Nephron (organoid): ENCODE results near the gene AFAP1L1.

ENCODE experiments used
- H3K27ac Mint-ChIP-seq, 3 experiments: 2 replicates each; pipeline ENCODE4 v1.8.0; 2020; ENCODE audit warnings: mixed read lengths in 3 of 3, mild to moderate bottlenecking in 2 of 3, moderate library complexity in 1 of 3
- H3K27me3 Mint-ChIP-seq: 2 replicates; pipeline ENCODE4 v1.8.0; 2021; ENCODE audit warnings: low read depth, mild to moderate bottlenecking, moderate library complexity, mixed read lengths
- H3K36me3 Mint-ChIP-seq: 2 replicates; pipeline ENCODE4 v1.8.0; 2020; ENCODE audit warnings: low read depth, mixed read lengths
- H3K4me1 Mint-ChIP-seq: 2 replicates; pipeline ENCODE4 v1.8.0; 2020; ENCODE audit warnings: mixed read lengths
- H3K4me3 Mint-ChIP-seq, 3 experiments: 2 replicates each; pipeline ENCODE4 v1.8.0; 2020; ENCODE audit warnings: mild to moderate bottlenecking in 3 of 3, mixed read lengths in 3 of 3, moderate library complexity in 2 of 3
- H3K9me3 Mint-ChIP-seq: 2 replicates; pipeline ENCODE4 v1.8.0; 2020; ENCODE audit warnings: mixed read lengths
- CTCF ChIP-seq, 3 experiments: fragments of 200-600 bp; sonication (generic); IDR thresholded peaks; one replicate each; pipeline ENCODE4 v1.5.0; 2021; ENCODE audit warnings: antibody characterized with exemption in 3 of 3; ENCODE audit not compliant: unreplicated experiment in 3 of 3

The AFAP1L1 gene

DNA sequence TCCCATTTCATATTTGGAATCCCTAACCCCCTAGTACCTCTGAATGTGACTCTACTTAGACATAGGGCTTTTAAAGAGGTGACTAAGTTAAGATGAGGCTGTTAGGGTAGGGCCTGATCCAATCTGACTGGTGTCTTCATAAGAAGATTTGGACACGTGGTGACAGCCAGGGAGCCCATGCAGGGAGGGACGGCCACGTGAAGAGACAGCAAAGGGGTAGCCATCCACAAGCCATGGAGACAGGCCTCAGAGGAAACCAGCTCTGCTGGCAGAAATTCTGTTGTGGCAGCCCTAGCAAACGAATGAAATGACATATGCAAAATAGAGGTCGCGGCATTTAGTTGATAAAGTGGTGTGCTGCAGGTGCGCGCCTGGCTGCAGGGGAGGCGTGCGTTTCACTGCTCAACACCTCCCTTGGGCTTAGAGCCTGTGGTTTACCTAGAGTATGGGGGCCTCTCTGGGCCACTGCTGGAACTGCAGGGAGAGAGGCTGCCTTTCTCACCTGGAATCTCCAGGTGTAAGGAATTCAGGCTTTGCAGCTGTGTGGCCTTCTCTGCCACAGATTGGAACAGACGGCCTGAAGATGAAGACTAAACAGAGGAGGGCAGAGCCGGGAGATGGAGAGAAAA lies 7.1 kb upstream of the AFAP1L1 start:
- no peak overlapping the region for H3K4me3 Mint-ChIP-seq
- H3K27ac Mint-ChIP-seq = no peak overlapping the region
- H3K27me3 Mint-ChIP-seq = peaks cover 59% of the 10 kb centered on the region
- H3K4me1 Mint-ChIP-seq = no peaks in the 10 kb centered on the region
- peak in 2 of 3 experiments; percentile 26 to 40 for TF ChIP-seq CTCF (IDR thresholded peaks at IDR 0.05; ENCODE audit: unreplicated experiment in 3 of 3)
- peaks cover 17% of the 10 kb centered on the region for H3K9me3 Mint-ChIP-seq
- no peaks in the 10 kb centered on the region for H3K36me3 Mint-ChIP-seq

- no peak for TF ChIP-seq CTCF (IDR thresholded peaks at IDR 0.05; ENCODE audit: unreplicated experiment in 3 of 3)
- H3K9me3 Mint-ChIP-seq = peaks cover 17% of the 10 kb centered on the region
- peaks cover 55% of the 10 kb centered on the region for H3K27me3 Mint-ChIP-seq
- H3K4me1 Mint-ChIP-seq = no peaks in the 10 kb centered on the region
- H3K27ac Mint-ChIP-seq = no peak overlapping the region
- no peaks in the 10 kb centered on the region for H3K36me3 Mint-ChIP-seq
- no peak overlapping the region for H3K4me3 Mint-ChIP-seq
Observed at GRCh38 chr5:149265068-149265465, 6.6 kb upstream of the AFAP1L1 start.

- Mint-ChIP-seq H3K4me1 (no peaks in the 10 kb centered on the region), H3K4me3 (no peak overlapping the region), H3K27ac (no peak overlapping the region), H3K27me3 (peaks cover 56% of the 10 kb centered on the region), H3K36me3 (no peaks in the 10 kb centered on the region), H3K9me3 (peaks cover 17% of the 10 kb centered on the region)
- TF ChIP-seq CTCF (IDR thresholded peaks at IDR 0.05; ENCODE audit: unreplicated experiment in 3 of 3) = peak in 1 of 3 experiments; percentile 17
Observed at GRCh38 chr5:149265597-149265996, 6.1 kb upstream of the AFAP1L1 start.

DNA sequence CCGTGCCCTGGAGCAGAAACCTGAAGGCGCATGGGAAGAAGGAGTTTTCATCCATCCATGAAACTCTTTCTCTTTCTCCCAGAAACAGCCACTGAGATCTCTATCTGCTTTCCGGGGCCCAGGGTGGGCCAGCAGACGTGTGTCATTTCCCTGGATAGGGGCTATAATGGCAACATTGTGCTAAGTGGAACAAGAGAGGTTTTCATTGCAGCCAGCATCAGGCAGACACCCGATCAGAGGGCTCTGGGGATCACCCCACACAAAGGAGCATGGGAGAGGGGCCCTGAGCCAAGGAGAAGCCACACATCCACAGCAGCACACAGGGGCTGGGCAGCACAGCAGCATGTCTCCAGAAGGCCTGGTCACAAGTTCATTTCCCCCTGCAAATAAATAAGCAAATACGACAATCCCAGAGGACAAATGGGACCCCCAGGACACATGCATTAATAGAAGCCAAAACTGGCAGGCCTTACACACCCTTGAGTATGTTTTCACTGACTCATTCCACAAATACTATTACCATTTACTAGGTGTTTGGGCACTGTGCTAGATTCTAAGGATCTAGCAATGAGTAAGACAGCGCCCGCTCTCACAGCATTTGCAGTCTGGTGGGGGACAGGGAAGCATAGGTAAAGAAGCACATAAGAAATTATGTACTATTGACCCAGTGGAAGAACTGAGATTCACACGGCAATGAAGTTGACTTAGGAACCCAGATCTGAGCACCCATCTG lies 4.3 kb upstream of the AFAP1L1 start:
- no peak for TF ChIP-seq CTCF (IDR thresholded peaks at IDR 0.05; ENCODE audit: unreplicated experiment in 3 of 3)
- peaks cover 10% of the 10 kb centered on the region for H3K4me1 Mint-ChIP-seq
- no peaks in the 10 kb centered on the region for H3K36me3 Mint-ChIP-seq
- peaks cover 55% of the 10 kb centered on the region for H3K27me3 Mint-ChIP-seq
- peaks cover 17% of the 10 kb centered on the region for H3K9me3 Mint-ChIP-seq
- H3K4me3 Mint-ChIP-seq = no peak overlapping the region
- H3K27ac Mint-ChIP-seq = no peak overlapping the region

- Mint-ChIP-seq H3K4me1 (peaks cover 19% of the 10 kb centered on the region), H3K36me3 (no peaks in the 10 kb centered on the region), H3K27ac (no peak overlapping the region), H3K4me3 (peak overlapping the region in 2 of 3 experiments; percentile 14 to 26), H3K27me3 (peaks cover 61% of the 10 kb centered on the region), H3K9me3 (peaks cover 17% of the 10 kb centered on the region)
- TF ChIP-seq CTCF (IDR thresholded peaks at IDR 0.05; ENCODE audit: unreplicated experiment in 3 of 3) = peak; percentile 53 to 73 (median 66)
Observed at GRCh38 chr5:149268928-149269557, 2.6 kb upstream of the AFAP1L1 start.
